ENCODE measurements around the gene ZNF521.
"Not testable (repeated sequence)": the region's sequence is repeated elsewhere in the genome, so short reads cannot be mapped to it uniquely, and the experiment has no call there.

ZNF521 gene

GRCh38 chr18:25067275-25068025 is 284.5 kb downstream of the ZNF521 start:
- DNase-seq, result no peak

- no peak for DNase-seq
These were observed 285.4 kb downstream of the ZNF521 start for GRCh38 chr18:25066516-25066915.

GRCh38 chr18:25062720-25063119 is 289.2 kb downstream of the ZNF521 start:
- no peak for DNase-seq

- DNase-seq, result no peak
These were observed 290.6 kb downstream of the ZNF521 start for GRCh38 chr18:25061395-25061794.

GRCh38 chr18:25058521-25058920 is 293.4 kb downstream of the ZNF521 start:
- no peak for DNase-seq

GRCh38 chr18:25057491-25058050 is 294.4 kb downstream of the ZNF521 start:
- DNase-seq, result no peak

- no peak for DNase-seq
These were observed 295.5 kb downstream of the ZNF521 start for GRCh38 chr18:25056429-25056828.

GRCh38 chr18:25055076-25055475 is 296.9 kb downstream of the ZNF521 start:
- DNase-seq, result peak; percentile 59

- no peak for DNase-seq
These were observed 298.5 kb downstream of the ZNF521 start for GRCh38 chr18:25053466-25053865.

- peak; percentile 19 for DNase-seq
These were observed 299.4 kb downstream of the ZNF521 start for GRCh38 chr18:25052511-25052921.

GRCh38 chr18:25050605-25051004 is 301.4 kb downstream of the ZNF521 start:
- DNase-seq, result no peak

- DNase-seq, result no peak
These were observed 304.0 kb downstream of the ZNF521 start for GRCh38 chr18:25047983-25048382.

GRCh38 chr18:25047421-25047820 is 304.5 kb downstream of the ZNF521 start:
- no peak for DNase-seq

GRCh38 chr18:25044694-25045093 is 307.3 kb downstream of the ZNF521 start:
- no peak for DNase-seq

GRCh38 chr18:25043104-25043503 is 308.9 kb downstream of the ZNF521 start:
- DNase-seq, result no peak

GRCh38 chr18:25042641-25043051 is 309.3 kb downstream of the ZNF521 start:
- DNase-seq, result no peak

- no peak for DNase-seq
These were observed 312.2 kb downstream of the ZNF521 start for GRCh38 chr18:25039781-25040180.

GRCh38 chr18:25038261-25038660 is 313.7 kb downstream of the ZNF521 start:
- DNase-seq, result no peak

GRCh38 chr18:25033747-25034471 is 318.1 kb downstream of the ZNF521 start:
- no peak for DNase-seq

- not testable (repeated sequence) for DNase-seq
These were observed 318.8 kb downstream of the ZNF521 start for GRCh38 chr18:25033175-25033574.

GRCh38 chr18:25029802-25030201 is 322.2 kb downstream of the ZNF521 start:
- DNase-seq, result no peak

- DNase-seq, result no peak
These were observed 332.0 kb downstream of the ZNF521 start for GRCh38 chr18:25019931-25020330.

GRCh38 chr18:25019086-25019860 is 332.7 kb downstream of the ZNF521 start:
- no peak for DNase-seq
